GM20000 (cell line): ENCODE data around the gene DSCAM.

Source experiments
- DNase-seq: peaks from one replicate; pipeline ENCODE4 v3.0.0; 2012; ENCODE audit warnings: low spot score
- TF ChIP-seq, protein P1 (sequence below): IDR thresholded peaks from 2 replicates; pipeline ENCODE4 v1.5.1; 2012; ENCODE audit warnings: mild to moderate bottlenecking, control low read depth; ENCODE audit errors: extremely low read depth, missing control alignments

Gene DSCAM

DNA sequence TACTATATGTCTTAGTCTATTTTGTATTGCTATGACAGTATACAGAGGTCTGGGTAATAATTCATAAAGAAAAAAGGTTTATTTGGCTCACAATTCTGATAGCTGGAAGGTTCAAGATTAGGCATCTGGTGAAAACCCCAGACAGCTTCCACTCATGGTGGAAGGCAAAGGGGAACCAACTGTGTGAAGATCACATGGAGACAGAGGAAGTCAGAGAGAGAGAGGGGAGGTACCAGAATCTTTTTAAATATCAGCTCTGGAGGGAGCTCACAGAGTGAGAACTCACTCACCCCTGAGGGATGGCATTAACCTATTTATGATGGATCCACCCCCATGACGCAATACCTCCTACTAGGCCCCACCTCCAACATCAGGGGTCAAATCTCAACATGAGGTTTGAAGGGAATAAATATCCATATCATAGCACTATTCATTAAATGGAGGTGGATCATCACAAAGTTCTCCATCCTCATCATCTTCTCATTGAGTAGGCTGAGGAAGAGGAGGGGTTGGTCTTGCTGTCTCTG, 290.5 kb downstream of the DSCAM start:
- TF ChIP-seq, protein P1, sequence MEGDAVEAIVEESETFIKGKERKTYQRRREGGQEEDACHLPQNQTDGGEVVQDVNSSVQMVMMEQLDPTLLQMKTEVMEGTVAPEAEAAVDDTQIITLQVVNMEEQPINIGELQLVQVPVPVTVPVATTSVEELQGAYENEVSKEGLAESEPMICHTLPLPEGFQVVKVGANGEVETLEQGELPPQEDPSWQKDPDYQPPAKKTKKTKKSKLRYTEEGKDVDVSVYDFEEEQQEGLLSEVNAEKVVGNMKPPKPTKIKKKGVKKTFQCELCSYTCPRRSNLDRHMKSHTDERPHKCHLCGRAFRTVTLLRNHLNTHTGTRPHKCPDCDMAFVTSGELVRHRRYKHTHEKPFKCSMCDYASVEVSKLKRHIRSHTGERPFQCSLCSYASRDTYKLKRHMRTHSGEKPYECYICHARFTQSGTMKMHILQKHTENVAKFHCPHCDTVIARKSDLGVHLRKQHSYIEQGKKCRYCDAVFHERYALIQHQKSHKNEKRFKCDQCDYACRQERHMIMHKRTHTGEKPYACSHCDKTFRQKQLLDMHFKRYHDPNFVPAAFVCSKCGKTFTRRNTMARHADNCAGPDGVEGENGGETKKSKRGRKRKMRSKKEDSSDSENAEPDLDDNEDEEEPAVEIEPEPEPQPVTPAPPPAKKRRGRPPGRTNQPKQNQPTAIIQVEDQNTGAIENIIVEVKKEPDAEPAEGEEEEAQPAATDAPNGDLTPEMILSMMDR: no peak

DNA sequence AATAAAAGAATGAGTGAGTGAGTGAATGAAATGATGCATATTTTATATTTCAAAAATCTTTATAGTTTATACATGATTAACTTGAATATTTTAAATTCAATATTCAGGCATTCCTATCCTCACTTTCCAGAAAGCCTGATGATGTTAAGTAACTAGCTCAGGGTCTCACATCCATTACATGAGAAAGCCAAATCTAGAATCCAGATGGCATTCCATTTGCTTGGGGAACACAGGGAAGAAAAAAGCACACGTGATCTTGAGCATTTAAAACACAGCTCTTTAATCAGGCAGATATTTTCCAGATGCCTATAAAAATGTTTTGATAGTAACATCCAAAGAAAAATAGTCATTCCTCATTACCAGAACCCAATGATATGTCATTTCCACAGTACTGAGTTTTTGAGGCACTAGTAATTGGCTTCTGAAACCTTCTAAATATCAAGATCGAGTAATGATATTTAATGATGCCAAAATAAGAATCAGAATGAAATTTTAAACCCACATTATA, 291.9 kb downstream of the DSCAM start:
- TF ChIP-seq, protein P1: no peak
- DNase-seq: no peak

More for the DNA sequence above, 290.5 kb downstream of the DSCAM start:
- DNase-seq: no peak

DNA sequence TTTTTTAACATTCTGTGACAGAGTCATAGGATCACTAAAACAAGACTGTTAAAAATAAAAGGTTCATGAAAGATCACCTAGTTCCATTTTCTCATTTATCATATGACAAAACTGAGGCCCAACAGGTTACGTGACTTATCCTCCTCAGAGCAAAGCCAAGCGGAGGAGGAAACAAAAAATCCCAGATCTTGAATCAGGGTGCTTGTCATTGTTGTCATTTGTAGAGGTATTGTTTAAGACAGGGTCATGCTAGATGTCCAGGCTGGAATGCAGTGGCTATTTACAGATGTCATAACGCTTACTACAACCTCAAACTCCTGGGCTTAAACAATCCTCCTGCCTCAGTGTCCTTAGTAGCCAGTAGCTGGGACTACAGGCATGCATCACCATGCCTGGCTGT, 293.2 kb downstream of the DSCAM start:
- DNase-seq: no peak
- TF ChIP-seq, protein P1: no peak

DNA sequence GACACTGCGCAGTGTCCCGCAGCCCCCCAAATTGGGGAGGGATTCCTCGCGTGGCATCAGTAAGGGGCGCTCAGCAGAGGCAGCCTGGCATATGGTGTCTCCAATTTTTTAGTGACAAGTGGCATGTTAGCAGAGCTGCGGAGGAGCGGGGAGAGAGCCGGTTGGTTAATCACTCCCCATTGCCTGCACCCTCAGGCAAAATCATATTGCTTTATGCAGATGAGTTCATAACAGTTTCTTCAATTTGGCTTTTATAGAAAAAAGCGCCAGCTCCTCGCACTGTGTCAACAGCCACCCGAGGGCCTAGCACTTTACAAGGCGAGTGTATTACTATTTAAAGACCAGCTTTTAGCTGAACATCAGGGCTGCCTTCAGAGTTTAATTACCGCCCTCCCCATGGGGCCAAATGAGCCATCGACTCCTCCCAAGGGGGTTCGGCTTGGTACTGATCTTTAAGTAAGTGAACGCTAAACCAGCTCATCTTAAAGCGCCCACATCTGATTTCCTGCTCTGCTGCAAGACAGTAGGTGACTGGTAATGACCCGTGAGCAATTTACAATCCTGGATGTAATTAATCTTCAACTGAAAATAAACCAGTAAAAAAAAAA, 298.9 kb downstream of the DSCAM start:
- TF ChIP-seq, protein P1: no peak
- DNase-seq: no peak

DNA sequence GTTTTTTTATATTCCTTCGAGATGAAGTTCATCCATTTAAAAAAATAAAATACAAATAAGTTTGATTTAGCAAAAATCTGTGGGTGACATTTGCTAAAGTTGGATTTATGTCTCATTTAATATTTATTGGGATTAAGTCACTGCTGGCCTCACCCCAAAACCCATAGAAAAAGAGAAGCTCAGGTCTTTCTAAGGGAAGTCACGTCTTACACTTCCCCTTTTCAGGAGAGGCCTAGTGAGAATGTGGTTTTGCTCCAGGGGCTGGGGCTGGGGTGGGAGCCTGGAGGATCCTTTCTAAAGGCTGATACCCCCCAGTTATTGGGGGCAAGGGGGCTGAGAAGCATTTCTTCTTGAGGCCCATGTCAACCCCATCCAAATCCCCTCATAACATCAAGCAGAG, 300.3 kb downstream of the DSCAM start:
- TF ChIP-seq, protein P1: no peak
- no peak for DNase-seq

DNA sequence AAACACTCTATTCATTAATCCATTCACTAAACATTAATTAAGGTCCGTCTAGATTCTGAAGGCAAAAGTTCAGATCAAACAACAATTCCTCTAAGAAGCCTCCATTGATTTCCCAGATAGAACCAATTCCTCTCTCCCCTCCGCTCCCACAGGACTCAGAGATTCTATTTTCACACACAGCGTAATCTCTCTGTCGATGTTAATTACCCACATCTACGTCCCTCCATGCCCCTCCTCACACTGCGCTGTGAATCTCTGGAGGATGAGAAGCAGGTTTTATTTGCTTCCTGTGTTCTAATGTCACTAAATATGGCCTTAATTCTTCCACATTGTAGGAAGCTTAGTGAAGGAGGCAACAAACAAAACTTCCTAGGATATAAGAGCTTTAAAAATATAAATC, 306.7 kb downstream of the DSCAM start:
- no peak for DNase-seq
- TF ChIP-seq, protein P1: no peak

DNA sequence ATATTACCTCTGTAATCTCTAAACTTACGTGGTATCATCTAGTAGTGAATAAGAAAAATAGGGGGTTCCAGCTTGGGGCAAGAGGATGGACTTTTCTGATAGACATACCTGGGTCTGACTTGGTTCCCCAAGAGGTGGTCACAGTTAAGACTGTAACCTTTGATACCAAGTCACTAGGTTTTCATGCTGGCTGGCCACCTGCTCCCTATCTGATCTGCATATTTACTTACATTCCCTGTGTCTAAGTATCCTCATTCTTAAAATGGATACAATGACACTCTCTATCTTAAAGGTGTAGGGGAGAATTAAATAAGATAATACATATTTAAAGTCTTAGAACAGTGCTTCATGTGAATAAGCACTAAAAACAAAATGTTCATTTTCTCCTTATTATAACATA, 312.1 kb downstream of the DSCAM start:
- DNase-seq: no peak
- TF ChIP-seq, protein P1: no peak
